Measurements from ENCODE around the gene PYY.

Gene PYY

DNA sequence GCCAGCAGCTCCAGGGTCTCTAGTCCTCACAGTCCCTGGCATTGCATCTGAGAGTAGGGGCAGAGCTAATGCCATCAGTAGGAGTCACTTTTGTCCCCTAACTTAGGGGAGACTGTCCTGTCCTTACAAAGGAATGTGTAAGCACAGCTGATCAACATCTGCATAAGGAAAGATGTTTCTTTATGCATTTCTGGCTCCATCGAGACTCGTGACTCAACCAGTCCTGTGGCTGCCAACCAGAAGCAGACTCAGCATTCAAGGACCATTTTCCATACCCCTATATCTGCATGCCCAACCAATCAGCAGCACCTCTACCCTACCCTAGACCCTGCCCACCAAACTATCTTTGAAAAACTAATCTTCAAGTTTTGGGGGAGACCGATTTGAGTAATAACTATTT lies 38.2 kb downstream of the PYY start:
- DNase-seq (ENCODE audit: low spot score): peak; percentile 42

DNA sequence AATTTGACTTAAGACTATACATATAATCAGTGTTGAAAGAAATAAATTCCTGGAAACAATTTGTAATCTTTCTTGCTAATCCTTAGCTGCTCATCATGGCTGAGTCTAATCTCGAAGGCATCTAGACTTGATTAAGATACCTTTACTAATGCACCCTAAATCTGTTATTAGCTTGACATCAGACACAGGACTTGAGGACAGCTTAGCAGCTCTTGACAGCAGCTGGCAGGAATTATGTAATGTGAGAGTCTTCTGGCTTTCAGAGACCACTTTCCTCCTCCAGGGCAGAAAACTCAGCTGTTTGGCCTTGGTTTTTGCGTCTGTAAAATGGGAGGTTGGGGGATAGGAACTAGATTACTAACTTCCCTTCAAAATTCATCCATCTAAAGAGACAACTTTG lies 39.3 kb downstream of the PYY start:
- DNase-seq (ENCODE audit: low spot score): no peak

DNA sequence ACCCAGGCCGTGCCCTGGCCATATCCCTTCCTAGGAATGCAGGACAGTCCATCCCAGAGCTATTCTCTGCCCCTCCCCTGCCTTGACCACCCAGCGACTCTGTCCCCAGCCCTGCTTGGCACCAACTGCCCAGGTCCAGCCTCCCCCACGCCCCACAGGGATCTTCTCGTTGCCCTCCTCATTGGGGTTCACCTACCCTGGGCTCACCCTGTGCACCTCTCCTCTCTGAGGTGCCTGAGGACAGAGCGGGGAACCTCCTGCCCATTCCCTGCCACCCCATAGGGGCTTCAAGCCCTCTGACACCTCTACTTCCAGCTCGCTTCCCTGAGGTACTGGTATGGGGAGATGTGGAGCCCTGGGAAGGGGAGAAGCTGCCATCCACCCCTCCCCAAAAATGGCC lies 40.2 kb downstream of the PYY start:
- DNase-seq (ENCODE audit: low spot score): no peak

DNA sequence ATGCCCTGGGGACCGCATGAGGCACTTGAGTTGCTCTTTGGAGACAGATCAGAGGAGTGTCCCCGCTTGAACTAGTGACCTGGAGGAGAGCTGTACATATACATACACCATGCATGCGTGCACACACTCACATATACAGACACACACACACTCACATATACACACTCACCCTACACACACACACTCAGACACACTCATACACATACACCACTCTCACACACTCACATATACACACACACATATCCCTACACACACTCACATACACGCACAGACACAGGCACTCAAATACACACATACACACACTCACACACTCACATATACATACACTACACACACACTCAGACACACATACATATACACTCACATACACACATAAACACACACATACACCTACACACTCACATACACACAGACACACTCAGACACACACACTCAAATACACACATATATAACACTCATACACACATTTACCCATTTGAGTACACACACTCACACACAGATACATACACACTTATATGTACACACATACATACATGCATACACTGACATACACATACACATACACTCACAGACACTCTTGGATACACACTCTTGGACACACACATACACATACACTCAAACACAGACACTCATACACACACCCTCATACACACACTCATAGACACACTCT lies 41.0 kb downstream of the PYY start:
- DNase-seq (ENCODE audit: low spot score): no peak

DNA sequence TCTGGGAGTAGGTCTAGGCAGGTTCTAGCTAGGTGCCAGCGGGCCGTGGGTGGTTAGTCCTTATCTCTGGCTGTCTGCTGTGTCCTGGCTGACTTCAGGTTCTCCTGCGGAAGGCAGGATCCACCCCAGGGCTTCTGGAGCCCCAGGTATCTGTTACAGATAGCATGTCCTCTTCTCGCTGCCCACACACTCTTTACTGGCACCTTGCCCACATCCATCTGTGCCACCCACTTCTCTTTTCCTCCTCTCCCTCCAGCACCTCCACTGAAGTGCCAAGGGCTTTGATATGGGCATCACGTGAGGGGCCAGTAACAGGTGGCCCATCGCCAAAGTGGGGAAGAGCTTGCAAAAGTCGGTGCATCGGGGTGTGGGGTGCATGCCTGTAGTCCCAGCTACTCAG lies 41.8 kb downstream of the PYY start:
- DNase-seq (ENCODE audit: low spot score): no peak

DNA sequence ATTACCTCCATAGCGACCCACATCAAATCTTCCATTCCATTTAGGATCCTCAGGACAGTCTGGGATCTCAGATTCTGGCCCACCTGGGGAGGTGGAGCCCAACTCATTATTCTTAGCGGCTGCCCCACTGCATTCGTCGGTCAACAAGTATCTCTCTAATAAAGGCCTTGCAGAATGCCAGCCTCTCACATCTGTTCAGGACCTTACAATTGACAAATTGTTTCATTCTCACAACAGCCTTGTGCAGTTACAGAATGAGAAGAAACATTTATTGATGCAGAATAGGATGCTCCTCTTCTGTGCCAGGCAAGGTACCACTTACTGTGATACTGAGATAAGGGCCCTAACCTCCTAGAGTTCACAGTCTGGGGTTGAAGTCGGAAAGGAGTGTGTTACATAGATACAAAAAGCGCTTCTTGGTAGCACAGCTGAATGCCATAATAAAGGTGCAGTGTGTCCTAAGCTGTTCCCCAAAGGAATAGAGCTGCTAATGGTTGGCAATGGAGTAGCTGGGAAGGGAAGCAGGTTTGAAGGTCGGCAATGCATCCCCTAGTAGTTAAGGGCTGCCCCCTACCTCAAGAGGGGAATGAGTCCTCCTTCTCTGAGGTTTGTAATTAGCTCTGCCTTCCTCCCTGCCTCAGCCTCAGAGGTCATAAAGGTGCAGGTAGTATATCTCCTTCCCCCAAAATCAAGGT lies 44.1 kb downstream of the PYY start:
- DNase-seq (ENCODE audit: low spot score): no peak

DNA sequence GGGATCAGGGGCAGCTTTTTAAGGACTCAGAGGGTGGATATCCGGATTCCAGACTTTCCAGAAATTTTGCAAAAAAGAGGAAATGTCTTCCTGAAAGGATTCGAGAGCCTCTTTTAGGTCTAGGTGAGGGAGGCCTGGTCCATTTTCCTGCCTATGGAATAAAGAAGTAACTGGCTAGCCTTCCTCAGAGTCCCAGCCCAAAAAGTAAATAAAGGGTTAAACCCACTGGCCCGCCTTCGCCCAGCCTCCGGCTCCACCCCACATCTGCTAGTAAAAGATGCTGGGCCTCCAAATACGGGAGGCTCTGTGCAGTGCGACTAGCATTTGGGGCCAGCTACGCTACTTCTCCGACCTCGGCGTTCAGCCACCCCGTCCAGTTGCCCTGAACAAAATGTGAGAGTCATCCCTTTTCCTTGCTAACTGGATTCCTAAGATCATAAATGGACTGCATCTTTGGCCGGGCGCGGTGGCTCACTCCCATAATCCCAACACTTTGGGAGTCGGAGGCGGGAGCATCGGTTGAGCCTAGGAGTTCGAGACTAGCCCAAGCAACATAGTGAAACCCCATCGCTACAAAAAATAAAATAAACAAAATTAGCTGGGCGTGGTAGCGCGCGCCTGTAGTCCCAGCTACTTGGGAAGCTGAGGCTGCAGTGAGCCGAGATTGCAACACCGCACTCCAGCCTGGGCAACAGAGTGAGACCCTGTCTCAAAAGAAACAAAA lies 45.6 kb downstream of the PYY start:
- DNase-seq (ENCODE audit: low spot score): peak; percentile 92

DNA sequence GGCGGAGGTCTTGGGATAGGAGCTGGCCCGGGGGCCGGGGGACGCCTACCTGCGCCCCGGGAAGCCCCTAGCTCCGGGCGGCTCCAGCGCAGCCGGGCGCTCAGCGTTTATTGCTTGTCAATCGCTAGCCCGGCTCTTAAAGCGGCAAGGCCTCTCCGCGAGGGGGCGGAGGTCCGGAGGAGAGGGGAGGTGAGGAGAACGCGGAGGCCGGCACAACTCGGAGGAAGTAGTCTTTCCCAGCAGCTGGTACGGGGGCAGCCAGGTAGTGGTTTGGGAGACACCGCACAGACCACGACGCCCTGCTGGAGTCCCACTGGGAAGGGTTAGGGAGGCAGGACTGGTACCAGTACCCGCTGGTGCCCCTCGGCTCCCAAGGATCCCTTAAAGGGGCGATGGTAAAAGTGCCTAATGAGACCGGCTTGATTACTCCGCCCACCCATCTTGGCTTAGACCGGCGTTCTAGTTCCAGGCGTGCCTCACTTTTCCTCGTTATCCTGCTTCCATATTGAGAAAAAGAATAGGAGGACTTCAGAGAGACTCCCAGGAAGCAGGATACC lies 46.2 kb downstream of the PYY start, which contains the start of gene MPP2:
Gene MPP2, minus strand, starts transcription at position 112 of the 557 bp plus-strand sequence. CDS start 3,076 bp downstream, outside the sequence.
- DNase-seq (ENCODE audit: low spot score): peak; percentile 76

DNA sequence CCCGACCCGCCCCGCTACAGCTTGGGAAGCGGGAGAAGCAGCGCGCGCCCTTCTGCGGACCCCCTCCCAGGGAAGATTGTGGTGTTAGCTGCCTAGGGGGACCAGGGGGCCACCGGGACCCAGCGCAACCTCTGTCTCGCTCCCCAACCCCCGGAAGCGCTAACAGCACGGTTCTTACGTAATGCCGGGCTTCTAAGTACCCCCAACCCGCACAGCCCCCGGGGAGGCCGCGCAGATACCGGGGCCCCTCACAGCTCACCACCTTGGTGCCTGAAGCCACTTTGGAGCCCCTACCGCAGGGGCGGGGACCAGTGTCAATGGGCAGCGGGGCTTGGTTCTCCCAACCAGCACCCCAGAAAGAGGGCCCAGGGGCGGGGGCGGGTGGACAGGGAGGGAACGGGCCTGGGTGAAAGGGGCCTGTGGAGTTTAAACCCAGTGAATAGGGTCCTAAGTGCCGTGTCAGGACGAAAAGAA lies 46.8 kb downstream of the PYY start:
- DNase-seq (ENCODE audit: low spot score): no peak

DNA sequence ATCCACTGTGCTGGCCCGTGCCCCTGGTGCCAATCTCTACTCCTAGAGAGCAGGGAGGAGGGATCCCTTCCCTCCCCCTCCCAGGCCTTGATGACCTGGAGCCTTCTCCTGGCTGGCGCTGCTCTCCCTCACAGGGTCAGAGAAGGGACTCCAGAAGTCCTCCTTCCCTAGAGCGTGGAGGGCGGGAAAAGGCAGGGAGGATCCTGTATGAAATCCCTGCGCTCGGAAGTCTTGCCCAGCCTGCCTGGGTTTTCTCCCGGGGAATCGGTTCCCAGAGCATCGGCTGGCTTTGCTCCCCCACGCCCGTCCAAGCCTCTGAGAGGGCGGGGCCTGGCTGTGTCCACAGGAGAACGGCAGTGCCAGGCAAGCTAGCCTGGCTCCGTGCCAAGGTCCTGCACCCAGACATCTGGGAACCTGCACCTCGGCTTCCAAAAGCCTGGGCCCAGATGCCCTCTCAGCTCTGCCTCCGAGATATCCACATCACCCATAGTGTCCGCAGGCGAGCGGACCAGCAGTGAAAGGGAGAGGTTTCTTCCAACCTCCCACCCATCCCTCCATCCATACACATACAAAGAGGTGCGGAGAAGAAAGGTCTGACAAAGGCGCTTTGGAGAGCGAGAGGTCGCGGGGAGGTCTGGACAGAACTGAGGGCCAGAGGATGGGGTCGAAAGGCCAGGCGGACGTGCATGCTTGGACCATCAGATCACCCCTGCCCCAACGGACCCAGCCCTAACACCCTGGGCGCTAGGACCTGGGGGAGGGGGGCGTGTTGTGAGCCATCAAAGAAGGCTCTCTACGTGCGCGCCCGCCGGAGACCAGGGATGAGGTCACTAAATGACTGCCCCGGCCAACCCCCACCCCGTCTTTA lies 47.5 kb downstream of the PYY start:
- peak; percentile 82 for DNase-seq (ENCODE audit: low spot score)

DNA sequence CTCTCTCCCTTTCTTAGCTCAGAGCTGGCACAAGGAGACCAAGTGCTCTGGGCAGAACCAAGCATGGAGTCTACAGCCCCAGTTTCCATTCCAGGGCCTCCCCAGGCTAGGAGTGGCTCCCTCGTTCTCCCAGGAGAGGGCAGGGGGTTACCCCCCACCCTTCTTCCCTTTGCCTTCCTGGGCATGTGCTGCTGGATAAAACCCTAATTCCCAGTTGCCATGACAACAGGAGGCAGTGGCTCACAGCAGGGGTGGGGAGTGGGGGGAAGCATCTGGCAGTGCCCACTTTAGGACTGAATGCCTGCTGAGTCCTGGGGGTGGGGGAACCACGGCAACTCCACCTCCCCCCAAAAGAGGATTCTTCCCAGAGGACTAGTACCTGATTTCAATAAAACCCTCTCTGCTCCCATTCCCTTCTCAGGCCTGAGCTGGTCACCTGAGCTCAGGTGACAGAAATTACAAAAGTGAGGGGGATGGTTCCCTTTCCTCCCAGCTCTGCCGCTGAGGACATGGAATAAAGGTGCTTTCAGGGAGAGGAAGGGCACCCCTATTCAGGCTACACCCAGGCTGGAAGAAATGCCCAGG lies 48.2 kb downstream of the PYY start:
- DNase-seq (ENCODE audit: low spot score): no peak
